Stimulated activated CD4-positive, alpha-beta T cell treated with anti-CD3 and anti-CD28 coated beads, Interleukin-4, amount 100 ng/mL, for 48 hours (primary cell): ENCODE data around the gene KRTAP12-4.
"Not testable (repeated sequence)": the region's sequence is repeated elsewhere in the genome, so short reads cannot be mapped to it uniquely, and the experiment has no call there.

Source experiments
- DNase-seq, 2 donors: peaks; one replicate each; pipeline ENCODE4 v3.0.0-alpha.2; 2020; ENCODE audit warnings: low read depth in 2 of 2

Gene KRTAP12-4

DNA sequence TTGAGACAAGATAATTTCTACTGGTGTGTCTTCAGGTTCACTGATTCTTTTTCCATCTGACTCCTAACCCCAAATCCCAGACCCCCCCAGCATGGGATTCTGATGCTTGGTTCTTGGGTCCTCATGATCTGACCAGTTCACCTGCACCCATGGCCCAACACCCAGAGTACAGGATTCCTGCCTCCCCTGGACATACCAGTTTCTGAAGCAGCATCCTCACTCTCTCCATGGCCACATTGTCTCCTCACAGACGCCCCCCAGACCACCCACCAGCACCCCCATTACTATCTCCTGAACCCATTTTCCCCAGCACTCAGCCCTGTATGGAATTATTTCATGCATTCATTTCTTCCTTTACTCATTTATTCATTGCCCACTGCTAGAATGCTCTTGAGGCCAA, 2.4 kb upstream of the KRTAP12-4 start:
- no peak for DNase-seq

DNA sequence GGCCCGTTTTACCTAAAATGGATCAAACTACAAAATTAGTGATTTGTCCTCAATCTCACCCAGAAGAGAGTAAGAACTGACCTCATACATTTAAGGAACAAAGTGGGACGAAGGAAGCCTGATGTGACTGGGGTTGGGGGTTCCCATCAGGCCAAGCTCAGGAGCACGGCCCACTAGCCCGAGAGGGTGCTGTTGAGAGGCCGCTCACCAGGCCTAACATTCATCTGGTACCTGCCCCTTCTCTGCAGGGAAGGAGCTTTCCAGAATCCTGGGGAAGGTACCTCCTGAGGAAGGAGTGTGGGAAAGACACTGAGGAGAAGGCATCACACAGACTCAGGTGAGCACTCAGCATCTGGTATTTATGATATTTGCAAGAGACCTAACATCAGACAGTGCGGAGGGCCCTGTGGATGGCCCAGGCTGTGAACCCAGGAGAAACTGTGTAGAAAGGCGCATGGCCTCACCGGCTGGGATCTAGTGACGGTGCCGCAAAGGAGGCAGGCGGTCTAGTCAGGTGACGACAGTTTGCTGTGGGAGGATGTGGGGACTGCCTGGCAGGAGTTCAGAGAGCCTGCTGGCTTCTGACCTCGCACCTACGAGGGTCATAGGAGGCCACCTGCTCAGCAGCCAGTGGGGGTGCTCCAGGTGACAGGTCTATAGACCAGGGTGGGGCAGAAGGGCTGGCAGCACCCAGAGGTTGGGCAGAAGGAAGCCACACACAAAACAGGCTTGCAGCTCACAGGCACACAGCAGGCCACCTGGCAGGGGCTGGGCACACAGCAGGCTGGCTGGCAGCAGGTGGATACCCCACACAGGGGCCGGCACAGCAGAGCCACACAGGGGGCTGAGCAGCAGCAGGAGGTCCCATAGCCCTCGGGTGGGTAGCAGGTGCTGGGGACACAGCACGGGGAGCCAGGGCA, 543 bp downstream of the KRTAP12-4 start:
- DNase-seq = no peak

DNA sequence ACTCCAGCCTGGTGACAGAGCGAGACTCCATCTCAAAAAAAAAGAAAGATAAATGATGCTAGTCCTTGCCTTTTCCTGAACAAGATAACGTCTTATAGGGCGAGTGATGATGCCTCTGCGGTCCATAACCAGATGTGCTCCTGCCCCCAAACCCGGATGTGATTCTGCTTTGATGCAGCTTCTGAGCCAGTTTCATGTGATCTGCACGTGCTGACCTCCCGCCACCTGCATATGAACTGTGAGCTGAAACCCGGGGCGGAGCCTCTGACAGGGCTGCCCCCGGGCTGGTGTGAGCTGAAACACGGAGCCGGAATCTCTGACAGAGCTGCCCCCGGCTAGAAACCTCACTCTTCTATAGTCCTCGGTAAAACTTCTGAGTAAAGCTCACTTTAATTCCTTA, 1.3 kb downstream of the KRTAP12-4 start:
- no peak for DNase-seq

DNA sequence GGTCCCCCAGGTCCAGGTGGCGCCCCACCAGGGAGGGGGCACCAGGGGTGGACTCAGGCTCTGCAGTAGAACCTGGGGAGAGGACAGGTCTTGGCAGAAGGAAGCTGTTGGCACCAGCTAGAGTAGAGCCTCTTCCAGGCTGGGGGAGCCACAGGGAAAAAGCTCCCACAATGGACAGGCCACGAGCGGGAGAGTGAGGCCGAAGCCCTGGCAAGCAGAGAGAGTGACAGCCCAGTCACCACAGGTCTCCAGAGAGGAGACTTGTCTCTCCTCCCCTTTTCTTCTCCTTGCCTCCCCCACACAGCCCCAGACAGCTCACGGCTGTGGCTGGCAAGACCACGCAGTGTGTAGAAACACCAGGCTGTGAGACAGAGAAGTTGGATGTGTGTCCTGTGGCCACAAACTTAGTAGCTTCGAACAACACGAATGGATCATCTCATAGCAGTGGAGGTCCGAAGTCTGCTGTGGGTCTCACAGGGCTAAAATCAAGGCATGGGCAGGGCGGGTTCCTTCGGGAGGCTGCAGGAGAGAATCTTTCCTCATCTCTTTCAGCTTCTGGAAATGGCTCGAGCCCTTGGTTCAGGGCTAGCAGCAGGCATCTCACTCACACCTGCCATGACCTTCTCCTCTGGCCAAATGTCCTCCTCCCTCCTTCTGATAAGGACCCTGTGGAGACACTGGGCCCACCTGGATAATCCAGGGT, 3.3 kb downstream of the KRTAP12-4 start:
- DNase-seq = no peak

DNA sequence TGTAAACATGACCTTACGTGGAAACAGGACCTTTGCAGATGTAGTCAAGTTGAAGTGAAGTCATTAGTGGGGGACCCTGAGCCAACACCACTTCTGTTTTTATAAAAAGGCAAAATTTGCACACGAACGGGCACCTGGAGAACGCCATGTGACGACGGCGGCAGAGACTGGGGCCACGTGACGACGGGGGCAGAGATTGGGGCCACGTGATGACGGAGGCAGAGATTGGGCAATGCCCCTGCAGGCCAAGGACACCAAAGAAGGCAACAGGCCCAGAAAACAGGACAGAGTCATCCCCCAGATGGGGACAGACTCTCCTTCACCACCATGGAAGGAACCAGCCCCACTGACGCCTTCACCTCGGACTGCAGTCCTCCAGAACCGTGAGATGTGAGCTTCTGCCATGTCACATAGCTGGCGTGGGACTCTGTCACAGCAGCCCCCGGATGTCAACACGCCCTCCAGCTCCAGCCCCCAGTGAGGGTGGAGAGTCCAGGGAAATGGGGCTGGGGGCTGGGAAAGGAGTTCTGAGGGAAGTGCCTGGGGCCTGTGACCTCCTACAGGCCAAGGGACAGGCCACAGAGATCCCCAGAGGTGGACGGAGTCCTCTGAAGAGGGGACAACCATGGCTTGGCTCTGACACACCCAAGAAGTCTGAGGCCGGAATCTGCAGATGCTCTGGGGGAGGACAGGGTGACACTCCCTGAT, 4.0 kb downstream of the KRTAP12-4 start:
- no peak for DNase-seq

DNA sequence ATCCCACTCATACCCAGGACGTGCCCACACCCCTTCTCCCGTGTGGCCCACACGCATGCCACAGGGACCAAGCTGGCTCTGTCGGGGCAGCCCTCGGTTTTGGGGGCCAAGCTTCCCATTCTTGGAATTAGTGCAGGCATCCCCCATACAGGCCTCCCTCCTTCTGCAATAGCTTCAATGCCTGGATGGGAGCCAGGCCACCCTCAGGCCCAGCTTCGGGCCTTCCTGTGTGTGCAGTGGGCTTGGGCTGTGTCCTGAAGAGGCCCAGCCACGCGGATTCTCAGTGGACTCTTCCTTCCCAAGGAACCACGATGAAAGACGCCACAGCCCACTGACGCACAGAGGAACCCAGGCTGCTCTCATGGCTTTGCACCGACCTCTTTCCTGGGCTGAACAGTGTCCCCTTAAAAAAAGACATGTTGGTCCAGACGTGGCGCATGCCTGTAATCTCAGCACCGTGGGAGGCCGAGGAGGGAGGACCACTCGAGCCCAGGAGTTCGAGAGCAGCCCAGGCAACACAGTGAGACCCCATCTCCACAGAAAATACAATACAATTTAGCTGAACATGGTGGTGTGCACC, 4.8 kb downstream of the KRTAP12-4 start:
- DNase-seq = no peak

DNA sequence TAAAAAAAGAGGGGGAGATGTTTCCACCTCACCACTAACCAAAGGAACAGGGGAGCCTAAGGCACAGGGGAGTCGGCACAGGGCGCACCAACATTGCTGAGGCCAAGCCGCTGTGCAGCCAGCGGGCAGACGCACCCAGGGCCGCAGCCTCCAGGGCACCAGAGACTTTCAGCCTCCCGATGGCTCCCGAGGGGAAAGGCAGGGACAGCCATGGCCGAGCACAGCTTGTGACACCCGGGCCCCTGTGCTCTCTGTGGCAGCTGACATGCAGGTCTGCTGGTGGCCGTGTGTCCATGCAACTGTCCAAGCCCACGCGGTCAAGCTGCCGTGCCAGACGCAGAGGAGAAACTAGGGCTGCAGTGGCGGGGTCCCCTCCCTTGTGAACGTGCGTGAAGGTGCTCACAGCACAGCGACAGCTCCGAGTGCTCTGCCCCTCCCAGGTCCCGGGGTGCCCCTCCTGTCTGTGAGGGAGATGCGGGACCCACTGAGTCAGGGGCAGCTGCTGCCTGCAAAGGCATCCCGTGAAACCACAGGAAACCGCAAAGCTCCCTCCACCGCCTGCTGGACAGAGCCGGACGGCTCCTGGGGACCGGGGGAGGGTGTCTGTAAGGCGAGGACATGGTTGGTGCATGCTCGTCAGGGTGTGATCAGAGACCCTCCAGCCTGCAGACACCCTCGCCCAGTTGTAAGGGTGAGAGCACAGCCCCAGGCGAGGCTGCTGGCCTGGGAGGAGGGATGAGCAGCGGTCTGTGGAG, 5.7 kb downstream of the KRTAP12-4 start:
- DNase-seq = no peak

DNA sequence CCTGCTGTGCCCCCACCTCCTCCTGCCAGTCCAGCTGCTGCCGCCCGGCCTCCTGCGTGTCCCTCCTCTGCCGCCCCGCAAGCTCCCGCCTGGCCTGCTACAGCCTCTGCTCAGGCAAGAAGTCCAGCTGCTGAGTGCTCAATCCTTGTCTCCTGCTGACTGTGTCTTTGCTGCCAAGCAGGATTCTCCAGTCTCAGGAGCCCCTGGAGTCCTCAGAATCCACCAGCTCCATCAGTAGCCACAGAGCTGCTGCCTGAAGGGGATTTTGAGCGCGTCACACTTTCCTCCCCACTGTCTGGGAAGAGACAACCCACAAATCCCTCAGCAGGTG, 7.3 kb downstream of the KRTAP12-4 start:
- no peak for DNase-seq

DNA sequence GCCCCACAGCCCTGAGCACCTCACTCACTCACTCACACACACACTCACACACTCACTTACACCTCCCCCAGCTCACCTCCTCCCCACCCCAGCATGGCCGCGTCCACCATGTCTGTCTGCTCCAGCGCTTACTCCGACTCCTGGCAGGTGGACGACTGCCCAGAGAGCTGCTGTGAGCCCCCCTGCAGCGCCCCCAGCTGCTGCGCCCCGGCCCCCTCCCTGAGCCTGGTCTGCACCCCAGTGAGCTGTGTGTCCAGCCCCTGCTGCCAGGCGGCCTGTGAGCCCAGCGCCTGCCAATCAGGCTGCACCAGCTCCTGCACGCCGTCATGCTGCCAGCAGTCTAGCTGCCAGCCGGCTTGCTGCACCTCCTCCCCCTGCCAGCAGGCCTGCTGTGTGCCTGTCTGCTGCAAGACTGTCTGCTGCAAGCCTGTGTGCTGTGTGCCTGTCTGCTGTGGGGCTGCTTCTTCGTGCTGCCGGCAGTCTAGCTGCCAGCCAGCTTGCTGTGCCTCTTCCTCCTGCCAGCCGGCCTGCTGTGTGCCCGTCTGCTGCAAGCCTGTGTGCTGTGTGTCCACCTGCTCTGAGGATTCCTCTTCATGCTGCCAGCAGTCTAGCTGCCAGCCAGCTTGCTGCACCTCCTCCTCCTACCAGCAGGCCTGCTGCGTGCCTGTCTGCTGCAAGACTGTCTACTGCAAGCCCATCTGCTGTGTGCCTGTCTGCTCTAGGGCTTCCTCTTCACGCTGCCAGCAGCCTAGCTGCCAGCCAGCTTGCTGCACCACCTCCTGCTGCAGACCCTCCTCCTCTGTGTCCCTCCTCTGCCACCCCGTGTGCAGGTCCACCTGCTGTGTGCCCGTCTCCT, 7.9 kb downstream of the KRTAP12-4 start, which contains the start of gene KRTAP10-11:
KRTAP10-11 (plus strand) TSS at position 49 of the 856 bp plus-strand sequence; CDS start at position 94, 45 bp downstream.
- DNase-seq = not testable (repeated sequence)

DNA sequence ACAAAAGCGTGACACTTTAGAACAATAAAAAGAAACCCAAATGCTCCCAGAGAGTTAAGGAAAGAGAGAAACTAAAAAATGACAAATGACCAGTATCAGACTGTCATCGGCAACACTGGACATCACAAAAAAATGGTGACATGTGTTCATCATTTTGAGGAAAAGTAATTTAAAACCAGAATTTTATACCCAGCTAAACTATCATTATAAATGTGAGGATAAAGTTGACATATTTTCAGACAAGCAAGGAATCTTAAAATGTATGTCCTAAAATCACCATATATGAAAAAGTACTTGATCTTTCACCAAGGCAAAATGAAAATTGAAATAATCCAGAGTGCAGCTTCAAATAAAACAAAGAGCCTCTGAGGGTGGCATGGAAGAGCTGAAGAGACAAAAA, 9.6 kb downstream of the KRTAP12-4 start:
- no peak for DNase-seq

DNA sequence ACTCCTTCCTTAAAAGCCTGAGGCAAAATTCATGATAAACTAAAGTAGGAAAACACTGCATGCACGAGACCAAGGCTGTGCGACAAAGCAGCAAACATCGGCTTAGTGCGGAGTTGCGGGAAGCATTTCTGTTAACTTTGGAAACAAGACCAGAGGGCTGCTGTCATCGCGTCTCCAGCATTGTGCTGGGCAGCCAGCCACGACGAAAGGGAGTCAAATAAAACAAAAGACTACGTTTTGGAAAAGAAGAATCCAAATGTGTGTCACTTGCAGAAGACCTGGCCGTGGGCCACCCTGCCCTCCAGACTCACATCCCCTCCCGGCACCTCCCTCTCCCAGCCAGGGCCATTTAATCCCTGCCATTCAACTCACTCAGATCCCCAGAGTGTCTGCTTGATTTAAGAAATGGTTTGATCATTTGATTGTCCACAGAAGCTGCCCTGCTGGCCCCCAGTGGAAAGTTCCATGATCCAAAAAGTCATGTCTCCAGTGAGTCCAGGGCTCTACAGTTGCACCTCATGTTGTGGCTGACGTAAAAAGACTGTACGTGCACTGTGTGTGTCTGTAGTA, 10.6 kb downstream of the KRTAP12-4 start:
- DNase-seq = no peak

DNA sequence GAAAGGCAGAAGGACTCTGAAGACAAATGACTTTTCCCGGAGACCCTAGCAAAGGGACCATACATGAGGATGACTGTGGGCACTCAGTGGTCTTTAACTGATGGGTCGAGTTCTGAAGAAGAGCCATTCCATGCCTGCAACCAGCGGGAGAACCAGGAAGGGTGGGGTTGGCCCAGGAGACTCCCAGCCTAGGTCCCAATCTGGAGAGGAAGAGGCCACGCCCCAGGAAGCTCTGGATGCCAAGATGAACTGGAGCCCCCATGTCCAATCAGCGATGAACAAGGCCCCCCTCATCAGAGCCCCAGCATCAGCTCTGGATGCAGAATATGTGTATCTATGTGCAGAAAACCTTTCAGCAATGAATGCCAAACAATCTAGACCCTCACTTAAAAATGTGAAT, 13.7 kb downstream of the KRTAP12-4 start:
- DNase-seq = no peak

DNA sequence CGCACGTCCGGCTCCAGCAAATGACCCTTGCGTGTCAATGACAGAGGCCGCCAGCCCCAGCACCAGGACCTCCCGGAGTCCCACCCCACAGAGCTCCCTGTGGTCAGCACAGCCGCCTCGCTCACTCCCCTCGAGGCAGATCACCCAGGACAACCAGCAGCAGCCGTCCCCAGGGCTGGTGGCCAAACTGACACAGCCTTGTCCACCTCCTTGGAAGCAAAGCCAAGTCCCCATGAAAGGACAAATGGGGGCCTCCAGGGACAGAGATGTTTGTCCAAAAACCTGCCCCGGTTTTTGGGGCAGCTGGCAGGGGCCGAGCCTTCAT, 15.2 kb downstream of the KRTAP12-4 start:
- no peak for DNase-seq

DNA sequence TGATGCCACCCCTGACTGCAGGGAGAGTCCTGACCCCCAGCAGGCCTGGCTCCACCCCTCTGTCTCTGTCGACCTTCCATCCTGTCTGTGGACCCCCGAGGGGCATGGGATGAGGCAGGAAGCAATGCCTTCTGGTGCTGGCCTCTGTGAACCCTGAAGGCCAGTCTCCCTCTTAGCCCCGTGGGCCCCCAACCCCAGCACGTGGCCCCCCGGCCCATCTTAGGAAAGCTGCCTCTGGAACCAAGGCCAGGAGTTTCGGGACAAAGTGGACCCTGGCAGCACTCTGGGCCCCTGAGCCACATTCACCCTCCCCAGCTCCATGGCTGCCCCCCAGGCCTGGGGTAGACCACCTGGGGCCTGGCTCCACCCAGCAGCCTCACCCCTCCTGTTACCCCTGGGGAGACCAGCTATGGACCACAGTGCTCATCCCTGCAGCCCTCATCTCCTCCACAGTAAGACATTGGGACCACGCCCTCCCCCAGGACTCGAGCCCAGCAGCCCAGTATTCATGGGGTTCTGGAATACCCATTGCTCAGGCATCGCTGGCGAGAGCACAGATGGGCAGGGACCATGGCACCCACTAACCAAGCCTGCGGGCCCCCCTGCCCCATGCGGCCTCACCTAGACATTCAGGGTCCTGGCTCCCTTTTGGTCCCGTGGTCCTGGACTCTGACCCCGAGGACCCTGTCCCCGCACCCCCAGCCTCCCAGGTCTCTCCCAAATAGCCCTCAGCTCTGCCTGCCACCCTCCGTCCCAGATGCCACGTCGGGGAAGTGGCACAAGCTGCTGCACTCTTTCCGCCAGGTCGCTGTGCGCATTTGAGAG, 15.7 kb downstream of the KRTAP12-4 start:
- DNase-seq = not testable (repeated sequence)

DNA sequence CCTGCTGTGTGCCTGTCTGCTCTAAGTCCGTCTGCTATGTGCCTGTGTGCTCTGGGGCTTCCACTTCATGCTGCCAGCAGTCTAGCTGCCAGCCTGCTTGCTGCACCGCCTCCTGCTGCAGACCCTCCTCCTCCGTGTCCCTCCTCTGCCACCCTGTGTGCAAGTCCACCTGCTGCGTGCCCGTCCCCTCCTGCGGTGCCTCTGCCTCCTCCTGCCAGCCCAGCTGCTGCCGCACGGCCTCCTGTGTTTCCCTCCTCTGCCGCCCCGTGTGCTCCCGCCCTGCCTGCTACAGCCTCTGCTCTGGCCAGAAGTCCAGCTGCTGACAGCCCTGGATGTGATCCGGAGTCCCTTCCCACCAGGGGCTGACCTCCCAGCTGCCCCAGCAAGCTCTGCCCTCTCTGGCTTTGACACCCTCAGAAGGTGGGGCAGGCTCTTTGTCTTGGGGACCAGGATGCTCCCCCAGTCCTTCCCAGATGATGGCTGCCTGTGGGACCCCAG, 16.6 kb downstream of the KRTAP12-4 start:
- not testable (repeated sequence) for DNase-seq

DNA sequence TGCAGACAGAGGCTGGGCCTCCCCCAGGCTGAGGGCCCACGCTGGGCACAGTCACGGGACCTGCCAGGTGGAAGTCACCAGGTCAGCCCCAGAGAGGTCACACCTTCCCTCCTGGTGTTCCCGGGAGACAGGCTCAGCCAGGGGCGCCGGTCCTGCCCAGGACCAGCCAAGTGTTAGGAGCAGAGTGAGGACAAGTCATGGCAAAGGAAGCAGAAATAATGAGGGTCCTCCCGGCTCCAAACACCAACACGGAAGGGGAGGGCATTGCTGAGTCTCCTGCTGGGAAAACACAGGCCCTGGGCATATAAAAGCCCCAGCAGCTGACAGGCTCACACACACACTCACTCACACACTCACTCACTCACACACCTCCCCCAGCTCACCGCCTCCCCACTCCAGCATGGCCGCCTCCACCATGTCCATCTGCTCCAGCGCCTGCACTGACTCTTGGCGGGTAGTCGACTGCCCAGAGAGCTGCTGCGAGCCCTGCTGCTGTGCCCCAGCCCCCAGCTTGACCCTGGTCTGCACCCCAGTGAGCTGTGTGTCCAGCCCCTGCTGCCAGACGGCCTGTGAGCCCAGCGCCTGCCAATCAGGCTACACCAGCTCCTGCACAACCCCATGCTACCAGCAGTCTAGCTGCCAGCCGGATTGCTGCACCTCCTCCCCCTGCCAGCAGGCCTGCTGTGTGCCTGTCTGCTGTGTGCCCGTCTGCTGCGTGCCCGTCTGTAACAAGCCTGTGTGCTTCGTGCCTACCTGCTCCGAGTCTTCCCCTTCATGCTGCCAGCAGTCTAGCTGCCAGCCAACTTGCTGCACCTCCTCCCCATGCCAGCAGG, 17.2 kb downstream of the KRTAP12-4 start, which contains the start of gene KRTAP10-10:
KRTAP10-10 (plus strand) TSS at position 339 of the 833 bp plus-strand sequence; CDS start at position 401, 62 bp downstream.
- DNase-seq = no peak

DNA sequence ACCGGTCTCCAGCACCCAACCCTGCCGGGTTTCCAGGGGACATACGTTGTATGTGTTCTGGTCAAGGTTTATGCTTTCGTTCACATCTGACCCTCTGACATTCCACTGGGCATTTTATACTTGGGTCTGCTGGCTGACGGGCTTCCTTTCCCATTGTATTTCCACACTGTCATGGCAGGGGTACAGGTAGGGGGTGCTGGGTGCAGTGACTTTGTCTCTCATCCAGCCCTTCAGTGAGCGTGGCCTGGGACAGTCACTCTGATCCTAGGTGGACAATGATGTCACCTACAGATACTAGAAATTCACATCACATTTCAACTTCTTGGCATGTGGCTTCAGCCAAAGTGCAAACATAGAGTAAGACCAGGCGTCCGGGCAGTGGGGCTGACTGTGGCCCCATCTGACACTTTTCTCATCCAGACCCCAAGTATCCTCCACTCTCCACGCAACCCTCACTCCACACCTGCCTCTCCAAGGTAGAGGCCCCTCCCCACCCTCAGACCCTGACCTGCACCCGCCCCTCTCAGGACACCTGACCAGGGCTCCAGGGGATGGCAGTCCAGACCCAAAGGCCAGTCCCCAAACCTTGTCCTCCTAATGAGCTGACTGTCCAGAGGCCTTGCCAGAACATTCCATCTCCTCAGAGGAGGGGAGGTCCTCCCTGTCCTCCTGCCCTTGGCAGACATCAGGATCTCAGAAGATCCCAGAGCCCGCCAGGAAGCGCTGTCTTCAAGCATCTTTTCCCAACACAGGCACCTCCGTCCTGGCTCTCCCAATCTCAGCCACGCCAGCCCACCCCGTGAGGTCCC, 18.0 kb downstream of the KRTAP12-4 start:
- no peak for DNase-seq
